Measurements from ENCODE around the gene ABCB11.

- TF ChIP-seq POLR2A (IDR thresholded peaks at IDR 0.05; ENCODE audit: low read length) (no peak), GATA1 (IDR thresholded peaks at IDR 0.05; ENCODE audit: low read depth, low read length) (no peak)
These were observed 35.8 kb upstream of the ABCB11 start for GRCh38 chr2:169066897-169067296.

All from erythroblast (primary cell).